ENCODE results near the gene MYO1C.

- TF ChIP-seq CTCF (IDR thresholded peaks at IDR 0.05; ENCODE audit: low read length) (no peak), EZH2 (IDR thresholded peaks at IDR 0.05; ENCODE audit: borderline replicate concordance, low read length) (no peak)
Measured at GRCh38 chr17:1494203-1494602, 1.7 kb upstream of the MYO1C start.
